NT2/D1 (cell line): ENCODE data around the gene GPR162.

ENCODE experiments used
- SUZ12 ChIP-seq: IDR thresholded peaks from 2 replicates; pipeline ENCODE4 v1.6.1; 2011; ENCODE audit not compliant: insufficient read length, insufficient read depth; ENCODE audit errors: extremely low read depth
- YY1 ChIP-seq: IDR thresholded peaks from 2 replicates; pipeline ENCODE4 v1.6.1; 2011; ENCODE audit not compliant: insufficient read length, insufficient read depth
- ZNF274 ChIP-seq: IDR thresholded peaks from 2 replicates; pipeline ENCODE4 v1.6.1; 2011; ENCODE audit warnings: mild to moderate bottlenecking, low read depth, low read length

DNA sequence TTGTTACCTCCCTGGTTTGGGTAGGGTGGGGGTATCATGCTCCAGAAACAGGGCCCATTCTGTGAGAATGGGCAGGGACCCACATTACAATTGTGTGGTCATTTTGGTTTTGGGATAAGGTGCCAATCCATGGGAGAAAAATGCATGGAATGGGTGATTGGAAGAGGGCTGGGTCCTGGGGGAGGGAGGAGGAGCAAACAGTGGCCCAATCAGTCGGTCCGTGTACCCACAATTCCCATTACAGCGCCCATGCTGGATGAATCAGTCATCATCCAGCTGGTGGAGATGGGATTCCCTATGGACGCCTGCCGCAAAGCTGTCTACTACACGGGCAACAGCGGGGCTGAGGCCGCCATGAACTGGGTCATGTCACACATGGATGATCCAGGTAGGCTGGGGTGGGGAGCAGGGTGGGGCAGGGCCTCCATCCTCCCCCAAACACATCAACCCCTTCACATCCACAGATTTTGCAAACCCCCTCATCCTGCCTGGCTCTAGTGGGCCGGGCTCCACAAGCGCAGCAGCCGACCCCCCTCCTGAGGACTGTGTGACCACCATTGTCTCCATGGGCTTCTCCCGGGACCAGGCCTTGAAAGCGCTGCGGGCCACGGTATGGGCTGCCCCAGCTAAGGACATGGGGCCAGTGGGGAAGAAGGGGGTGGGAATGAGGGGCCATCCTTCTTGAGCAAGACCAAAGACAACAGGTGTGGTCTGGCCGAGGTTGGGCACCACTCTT is 42.1 kb downstream of the GPR162 start:
- TF ChIP-seq ZNF274 (no peak), YY1 (no peak), SUZ12 (no peak)
